PC-9 (cell line): ENCODE measurements around the gene EPHA3.

Source experiments
- CTCF ChIP-seq: fragments of 200-600 bp; sonication (generic); conservative IDR thresholded peaks from 2 replicates; pipeline ENCODE4 v1.6.1; 2017; ENCODE audit warnings: mixed run types, antibody characterized with exemption, mild to moderate bottlenecking, moderate library complexity
- EZH2 ChIP-seq: fragments of 200-600 bp; sonication (generic); IDR thresholded peaks from 2 replicates; pipeline ENCODE4 v1.8.0; 2017; ENCODE audit warnings: antibody characterized with exemption, low read depth

GRCh38 chr3:89446593-89446992 is 339.2 kb downstream of the EPHA3 start:
- TF ChIP-seq CTCF (no peak), EZH2 (no peak)
